ENCODE results near the gene PRKACG. TPM values are rescaled to one million over a fixed set of nuclear protein-coding genes. Genes with fewer than 3 reads are reported as not detected.
A peak's percentile ranks its signal among the peaks of the same experiment; 100 is the strongest.

The PRKACG gene
- total RNA-seq, 1 donor from 2014 or later, result not detected

GRCh38 chr9:69044240-69045219 lies 30.6 kb upstream of the PRKACG start:
- Mint-ChIP-seq H3K4me1 (peaks cover 33% of the 10 kb centered on the region), H3K4me3 (peak overlapping the region; percentile 56), H3K9me3 (no peaks in the 10 kb centered on the region), H3K36me3 (ENCODE audit: low read depth) (peaks cover under 1% of the 10 kb centered on the region), H3K27ac (ENCODE audit: unreplicated experiment) (peak overlapping the region; percentile 48), H3K27me3 (ENCODE audit: low read depth) (no peaks in the 10 kb centered on the region)
- TF ChIP-seq CTCF (conservative IDR thresholded peaks at IDR 0.05), result no peak
- no peak for DNase-seq (ENCODE audit: low read depth, low spot score)

- H3K4me1 Mint-ChIP-seq, result peaks cover 38% of the 10 kb centered on the region
- H3K27me3 Mint-ChIP-seq (ENCODE audit: low read depth), result no peaks in the 10 kb centered on the region
- H3K36me3 Mint-ChIP-seq (ENCODE audit: low read depth), result peaks cover 2% of the 10 kb centered on the region
- no peak for DNase-seq (ENCODE audit: low read depth, low spot score)
- no peak overlapping the region for H3K4me3 Mint-ChIP-seq
- no peaks in the 10 kb centered on the region for H3K9me3 Mint-ChIP-seq
- TF ChIP-seq CTCF (conservative IDR thresholded peaks at IDR 0.05), result no peak
- no peak overlapping the region for H3K27ac Mint-ChIP-seq (ENCODE audit: unreplicated experiment)
Observed at GRCh38 chr9:69040646-69041045, 26.7 kb upstream of the PRKACG start.

DNA sequence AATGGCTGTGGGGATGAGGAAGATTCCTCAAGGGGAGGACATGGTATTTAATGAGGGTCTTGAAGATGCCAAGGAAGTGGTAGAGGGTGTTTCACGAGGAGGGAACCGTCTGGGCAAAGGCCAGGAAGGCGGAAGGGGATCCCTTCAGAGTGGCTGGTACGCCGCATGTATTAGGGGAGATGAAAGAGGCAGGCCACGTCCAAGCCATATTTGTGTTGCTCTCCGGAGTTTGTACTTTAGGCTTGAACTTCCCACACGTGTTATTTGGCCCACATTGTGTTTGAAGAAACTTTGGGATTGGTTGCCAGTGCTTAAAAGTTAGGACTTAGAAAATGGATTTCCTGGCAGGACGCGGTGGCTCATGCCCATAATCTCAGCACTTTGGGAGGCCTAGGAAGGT lies 22.9 kb upstream of the PRKACG start:
- no peak overlapping the region for H3K27ac Mint-ChIP-seq (ENCODE audit: unreplicated experiment)
- no peaks in the 10 kb centered on the region for H3K9me3 Mint-ChIP-seq
- peak overlapping the region; percentile 91 for H3K4me3 Mint-ChIP-seq
- no peaks in the 10 kb centered on the region for H3K27me3 Mint-ChIP-seq (ENCODE audit: low read depth)
- DNase-seq (ENCODE audit: low read depth, low spot score), result no peak
- peaks cover 2% of the 10 kb centered on the region for H3K36me3 Mint-ChIP-seq (ENCODE audit: low read depth)
- no peak for TF ChIP-seq CTCF (conservative IDR thresholded peaks at IDR 0.05)
- peaks cover 11% of the 10 kb centered on the region for H3K4me1 Mint-ChIP-seq

DNA sequence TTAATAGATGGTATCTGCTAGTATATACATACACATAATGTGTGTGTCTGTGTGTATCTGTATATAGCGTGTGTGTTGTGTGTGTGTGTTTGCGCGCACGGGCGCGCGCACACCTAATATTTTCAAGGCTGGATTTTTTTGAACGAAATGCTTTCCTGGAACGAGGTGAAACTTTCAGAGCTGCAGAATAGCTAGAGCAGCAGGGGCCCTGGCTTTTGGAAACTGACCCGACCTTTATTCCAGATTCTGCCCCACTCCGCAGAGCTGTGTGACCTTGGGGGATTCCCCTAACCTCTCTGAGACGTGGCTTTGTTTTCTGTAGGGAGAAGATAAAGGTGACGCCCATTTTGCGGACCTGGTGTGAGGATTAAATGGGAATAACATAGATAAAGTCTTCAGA lies 22.4 kb upstream of the PRKACG start:
- no peak for DNase-seq (ENCODE audit: low read depth, low spot score)
- H3K27ac Mint-ChIP-seq (ENCODE audit: unreplicated experiment), result peak overlapping the region; percentile 96
- no peaks in the 10 kb centered on the region for H3K9me3 Mint-ChIP-seq
- H3K4me1 Mint-ChIP-seq, result peaks cover 11% of the 10 kb centered on the region
- H3K36me3 Mint-ChIP-seq (ENCODE audit: low read depth), result peaks cover 2% of the 10 kb centered on the region
- TF ChIP-seq CTCF (conservative IDR thresholded peaks at IDR 0.05), result no peak
- H3K27me3 Mint-ChIP-seq (ENCODE audit: low read depth), result no peaks in the 10 kb centered on the region
- peak overlapping the region; percentile 91 for H3K4me3 Mint-ChIP-seq

GRCh38 chr9:69035438-69036308 lies 21.8 kb upstream of the PRKACG start, which contains the start of gene FXN:
Gene FXN, plus strand, starts transcription at chr9:69035752. Its CDS starts 31 bp downstream, at chr9:69035783.
- Mint-ChIP-seq H3K27ac (ENCODE audit: unreplicated experiment) (peak within 1 kb of the TSS; percentile 96), H3K36me3 (ENCODE audit: low read depth) (peaks cover 2% of the 10 kb centered on the region), H3K4me3 (peak within 1 kb of the TSS; percentile 91), H3K4me1 (peaks cover 11% of the 10 kb centered on the region), H3K9me3 (no peaks in the 10 kb centered on the region), H3K27me3 (ENCODE audit: low read depth) (no peaks in the 10 kb centered on the region)
- peak; percentile 100 for TF ChIP-seq CTCF (conservative IDR thresholded peaks at IDR 0.05)
- DNase-seq (ENCODE audit: low read depth, low spot score), result peak; percentile 79
